HepG2 (cell line): ENCODE results near the gene FIZ1. TPM values are rescaled to one million over a fixed set of nuclear protein-coding genes. Genes with fewer than 3 reads are reported as not detected.
A peak's percentile ranks its signal among the peaks of the same experiment; 100 is the strongest.

ENCODE experiments used
- ATF1 ChIP-seq: IDR thresholded peaks from 2 replicates; pipeline ENCODE4 v1.6.1; 2016; ENCODE audit warnings: mild to moderate bottlenecking, control low read depth
- ATF6 ChIP-seq: sonication (generic); formaldehyde crosslinking; conservative IDR thresholded peaks from 2 replicates; pipeline ENCODE4 v1.4.0; 2020; ENCODE audit warnings: missing genetic modification reagents
- BHLHE40 ChIP-seq: IDR thresholded peaks from 2 replicates; pipeline ENCODE4 v1.6.1; 2011; ENCODE audit warnings: low read length, improper control_type of control experiment
- ELF4 ChIP-seq: sonication (generic); formaldehyde crosslinking; IDR thresholded peaks from 2 replicates; pipeline ENCODE4 v1.5.0; 2020; ENCODE audit warnings: missing genetic modification reagents, mild to moderate bottlenecking, moderate library complexity, borderline replicate concordance
- GATA4 ChIP-seq: sonication (generic); IDR thresholded peaks from 2 replicates; pipeline ENCODE4 v1.6.1; 2016; ENCODE audit warnings: antibody characterized with exemption, low read depth, borderline replicate concordance
- MBNL3 ChIP-seq: fragments of 250-450 bp; sonication (Bioruptor Pico); conservative IDR thresholded peaks from 2 replicates; pipeline ENCODE4 v1.8.0; 2022; ENCODE audit warnings: mild to moderate bottlenecking, inconsistent platforms
- NBN ChIP-seq: fragments of 450-650 bp; conservative IDR thresholded peaks from 2 replicates; pipeline ENCODE4 v1.6.1; 2017
- NR2F2 ChIP-seq: IDR thresholded peaks from 2 replicates; pipeline ENCODE4 v1.6.1; 2012; ENCODE audit warnings: low read depth, inconsistent platforms, borderline replicate concordance
- PCBP2 ChIP-seq: fragments of 200-400 bp; formaldehyde crosslinking; optimal IDR thresholded peaks from 2 replicates; pipeline ENCODE3; 2018; ENCODE audit warnings: low read length, low read depth; ENCODE audit not compliant: poor library complexity, severe bottlenecking
- RELA ChIP-seq: sonication (generic); formaldehyde crosslinking; IDR thresholded peaks from 2 replicates; pipeline ENCODE4 v1.4.0; 2020; ENCODE audit warnings: missing genetic modification reagents
- SCMH1 ChIP-seq: sonication (generic); formaldehyde crosslinking; IDR thresholded peaks from 2 replicates; pipeline ENCODE4 v1.9.0; 2021; ENCODE audit warnings: missing genetic modification reagents, mild to moderate bottlenecking, borderline replicate concordance
- THAP7 ChIP-seq: sonication (generic); formaldehyde crosslinking; IDR thresholded peaks from 2 replicates; pipeline ENCODE4 v1.8.1; 2023; ENCODE audit warnings: mild to moderate bottlenecking, missing genetic modification reagents
- ZBTB43 ChIP-seq: sonication (generic); formaldehyde crosslinking; conservative IDR thresholded peaks from 2 replicates; pipeline ENCODE4 v1.4.0; 2020; ENCODE audit warnings: missing genetic modification reagents
- ZNF18 ChIP-seq: sonication (generic); formaldehyde crosslinking; IDR thresholded peaks from 2 replicates; pipeline ENCODE4 v1.8.0; 2022; ENCODE audit warnings: mild to moderate bottlenecking, missing genetic modification reagents; ENCODE audit not compliant: insufficient replicate concordance
- ZNF224 ChIP-seq: sonication (generic); formaldehyde crosslinking; IDR thresholded peaks from 2 replicates; pipeline ENCODE4 v1.5.0; 2020; ENCODE audit warnings: mild to moderate bottlenecking, missing genetic modification reagents
- ZNF343 ChIP-seq: sonication (generic); formaldehyde crosslinking; IDR thresholded peaks from 2 replicates; pipeline ENCODE4 v1.4.0; 2020; ENCODE audit warnings: mild to moderate bottlenecking, missing genetic modification reagents
- ZNF503 ChIP-seq: sonication (generic); formaldehyde crosslinking; IDR thresholded peaks from 2 replicates; pipeline ENCODE4 v1.4.0; 2020; ENCODE audit warnings: missing genetic modification reagents
- ZNF629 ChIP-seq: sonication (generic); formaldehyde crosslinking; conservative IDR thresholded peaks from 2 replicates; pipeline ENCODE4 v1.5.0; 2020; ENCODE audit warnings: missing genetic modification reagents
- ZNF660 ChIP-seq: sonication (generic); formaldehyde crosslinking; IDR thresholded peaks from 2 replicates; pipeline ENCODE4 v1.5.1; 2020; ENCODE audit warnings: mild to moderate bottlenecking, low read depth, missing genetic modification reagents, borderline replicate concordance
- ZNF724P ChIP-seq: sonication (generic); formaldehyde crosslinking; IDR thresholded peaks from 2 replicates; pipeline ENCODE4 v1.8.0; 2022; ENCODE audit warnings: missing genetic modification reagents, borderline replicate concordance
- ZNF766 ChIP-seq: sonication (generic); formaldehyde crosslinking; IDR thresholded peaks from 2 replicates; pipeline ENCODE4 v1.5.0; 2020; ENCODE audit warnings: missing genetic modification reagents, borderline replicate concordance
- ZNF772 ChIP-seq: sonication (generic); formaldehyde crosslinking; IDR thresholded peaks from 2 replicates; pipeline ENCODE4 v1.5.0; 2020; ENCODE audit warnings: mild to moderate bottlenecking, missing genetic modification reagents
- ZNF850 ChIP-seq: sonication (generic); formaldehyde crosslinking; conservative IDR thresholded peaks from 2 replicates; pipeline ENCODE4 v1.9.0; 2021; ENCODE audit warnings: mild to moderate bottlenecking, missing genetic modification reagents
- polyA plus RNA-seq, 8 experiments: library from polyadenylated mRNA; depleted of rRNA in 3 of 8; stranded (reverse) in 7 of 8; unstranded in 1 of 8; fragments of >200 nt; fragmentation: Illumina TruSeq in 4 of 8; extraction: Trizol in 4 of 8; gene quantifications; 2 replicates each; pipeline versions ENCODE4 v1.2.1 to v1.2.3, GENCODE V29; 2011 to 2016; ENCODE audit warnings: low read depth in 4 of 8, missing spikeins in 1 of 8, mixed read lengths in 1 of 8; ENCODE audit not compliant: insufficient read depth in 1 of 8
- total RNA-seq, 5 experiments: library from RNA; depleted of rRNA; stranded (reverse); fragments of >200 nt; fragmentation: Illumina TruSeq; extraction: Trizol; gene quantifications; 2 replicates each; pipeline ENCODE4 v1.2.3, GENCODE V29; 2016; ENCODE audit warnings: low read depth in 1 of 5

Gene FIZ1
- total and polyA plus RNA-seq, 2 of the 13 experiments (the other 11 are each of a cell fraction or from before 2014, with no cell fraction given): 3.6 to 5.9 TPM

GRCh38 chr19:55580628-55581144 lies 18.6 kb downstream of the FIZ1 start, which contains the start of gene ZNF579 (continued):
- TF ChIP-seq ATF6 (CRISPR knock-in tag) (no peak), PCBP2 (no peak), THAP7 (CRISPR knock-in tag) (no peak), ZNF224 (CRISPR knock-in tag) (no peak), ZNF503 (CRISPR knock-in tag) (no peak), RELA (CRISPR knock-in tag) (no peak), ZNF629 (CRISPR knock-in tag) (0 out of 2 replicates have a peak, but pooled peaks have one; percentile 12), ZNF724P (CRISPR knock-in tag) (no peak), ZNF343 (CRISPR knock-in tag) (0 out of 2 replicates have a peak, but pooled peaks have one; percentile 55), NR2F2 (peak; percentile 34; the same call in 1 of the 2 replicates), ZNF18 (no peak), ZBTB43 (CRISPR knock-in tag) (no peak), GATA4 (no peak), ZNF772 (CRISPR knock-in tag) (peak; percentile 68; the same call in 1 of the 2 replicates), ELF4 (no peak; the same call in 1 of the 2 replicates), SCMH1 (CRISPR knock-in tag) (no peak), ZNF766 (CRISPR knock-in tag) (no peak), ATF1 (CRISPR knock-in tag) (no peak), ZNF660 (no peak), BHLHE40 (no peak), ZNF850 (CRISPR knock-in tag) (no peak), NBN (no peak), MBNL3 (CRISPR knock-in tag) (no peak)
